WTC11 (cell line): ENCODE data around the gene SLC45A3. TPM values are rescaled to one million over a fixed set of nuclear protein-coding genes. Genes with fewer than 3 reads are reported as not detected.

Experiments
- ATAC-seq: fragments of 200-7000 bp; cut with Tn5 transposase; 2 replicates; pipeline ENCODE4 v1.10.0; 2021; ENCODE audit warnings: mild to moderate bottlenecking, moderate library complexity
- CTCF ChIA-PET: fragments of 300-600 bp; sonication (Branson Sonifier 250); formaldehyde crosslinking; loops from one replicate; lab custom pipeline; 2021; ENCODE audit warnings: antibody characterized with exemption; lab: Charles Lee
- POLR2A ChIA-PET: fragments of 350-600 bp; sonication (Branson Sonifier 250); formaldehyde crosslinking; loops from one replicate; lab custom pipeline; 2021; ENCODE audit warnings: antibody characterized with exemption; lab: Charles Lee
- DNase-seq: peaks from one replicate; pipeline ENCODE4 v3.0.0; 2021; ENCODE audit warnings: low spot score
- H3K27ac Mint-ChIP-seq: 2 replicates; pipeline ENCODE4 v1.8.0; 2021; ENCODE audit warnings: mixed read lengths
- H3K27me3 Mint-ChIP-seq: 2 replicates; pipeline ENCODE4 v1.8.0; 2021; ENCODE audit warnings: low read depth, mild to moderate bottlenecking, moderate library complexity, mixed read lengths
- H3K36me3 Mint-ChIP-seq: 2 replicates; pipeline ENCODE4 v1.8.0; 2021; ENCODE audit warnings: mixed read lengths
- H3K4me1 Mint-ChIP-seq: 2 replicates; pipeline ENCODE4 v1.8.0; 2022; ENCODE audit warnings: mixed read lengths
- H3K4me3 Mint-ChIP-seq: 2 replicates; pipeline ENCODE4 v1.8.0; 2021; ENCODE audit warnings: mild to moderate bottlenecking, moderate library complexity, mixed read lengths
- H3K9me3 Mint-ChIP-seq: 2 replicates; pipeline ENCODE4 v1.8.0; 2021; ENCODE audit warnings: mixed read lengths
- CBFB ChIP-seq: sonication (generic); formaldehyde crosslinking; IDR thresholded peaks from 2 replicates; pipeline ENCODE4 v1.8.1; 2022; ENCODE audit warnings: mild to moderate bottlenecking, low read depth, missing genetic modification reagents
- CREB1 ChIP-seq: sonication (generic); formaldehyde crosslinking; IDR thresholded peaks from 2 replicates; pipeline ENCODE4 v1.8.0; 2023; ENCODE audit warnings: mild to moderate bottlenecking, missing genetic modification reagents
- FOXP1 ChIP-seq: sonication (generic); formaldehyde crosslinking; IDR thresholded peaks from 2 replicates; pipeline ENCODE4 v1.8.0; 2022; ENCODE audit warnings: missing genetic modification reagents, mild to moderate bottlenecking, moderate library complexity, borderline replicate concordance
- GTF2I ChIP-seq: fragments of 250-450 bp; sonication (Bioruptor Pico); conservative IDR thresholded peaks from 2 replicates; pipeline ENCODE4 v1.4.0; 2021; ENCODE audit warnings: mild to moderate bottlenecking
- NFYB ChIP-seq: sonication (generic); formaldehyde crosslinking; conservative IDR thresholded peaks from 2 replicates; pipeline ENCODE4 v1.8.0; 2022; ENCODE audit warnings: low read depth, missing genetic modification reagents
- NR2C2 ChIP-seq: sonication (generic); formaldehyde crosslinking; IDR thresholded peaks from 2 replicates; pipeline ENCODE4 v1.8.0; 2022; ENCODE audit warnings: mild to moderate bottlenecking, missing genetic modification reagents
- OVOL2 ChIP-seq: fragments of 250-450 bp; sonication (Bioruptor Pico); IDR thresholded peaks from 2 replicates; pipeline ENCODE4 v1.9.0; 2021; ENCODE audit warnings: mild to moderate bottlenecking, borderline replicate concordance
- SOX15 ChIP-seq: fragments of 250-450 bp; sonication (Bioruptor Pico); IDR thresholded peaks from 2 replicates; pipeline ENCODE4 v1.9.0; 2021; ENCODE audit warnings: mild to moderate bottlenecking
- SP1 ChIP-seq: sonication (generic); formaldehyde crosslinking; conservative IDR thresholded peaks from 2 replicates; pipeline ENCODE4 v1.8.1; 2022; ENCODE audit warnings: missing genetic modification reagents
- ZNF121 ChIP-seq: sonication (generic); formaldehyde crosslinking; IDR thresholded peaks from 2 replicates; pipeline ENCODE4 v1.8.0; 2023; ENCODE audit warnings: missing genetic modification reagents
- ZNF396 ChIP-seq: fragments of 250-450 bp; sonication (Bioruptor Pico); IDR thresholded peaks from 2 replicates; pipeline ENCODE4 v1.8.0; 2021; ENCODE audit warnings: mild to moderate bottlenecking, moderate library complexity, borderline replicate concordance
- total RNA-seq: library from RNA; stranded (reverse); gene quantifications from 3 replicates; pipeline ENCODE4 v1.2.3, GENCODE V29; 2021
- TF ChIP-seq, protein P1 (sequence below): sonication (generic); formaldehyde crosslinking; IDR thresholded peaks from 2 replicates; pipeline ENCODE4 v1.8.1; 2022; ENCODE audit warnings: low read depth, missing genetic modification reagents, borderline replicate concordance
- TF ChIP-seq, protein P2 (sequence below): sonication (generic); formaldehyde crosslinking; IDR thresholded peaks from 2 replicates; pipeline ENCODE4 v1.8.1; 2023; ENCODE audit warnings: mild to moderate bottlenecking, missing genetic modification reagents
- TF ChIP-seq, protein P3 (sequence below): sonication (generic); formaldehyde crosslinking; IDR thresholded peaks from 2 replicates; pipeline ENCODE4 v1.8.0; 2023; ENCODE audit warnings: missing genetic modification reagents
- TF ChIP-seq, protein P4 (sequence below): sonication (generic); formaldehyde crosslinking; IDR thresholded peaks from 2 replicates; pipeline ENCODE4 v1.8.1; 2022; ENCODE audit warnings: mild to moderate bottlenecking, moderate library complexity, missing genetic modification reagents
- TF ChIP-seq, protein P5 (sequence below): fragments of 250-450 bp; sonication (Bioruptor Pico); IDR thresholded peaks from 2 replicates; pipeline ENCODE4 v1.9.0; 2021; ENCODE audit warnings: mild to moderate bottlenecking
- TF ChIP-seq, protein P6 (sequence below): sonication (generic); formaldehyde crosslinking; IDR thresholded peaks from 2 replicates; pipeline ENCODE4 v1.8.0; 2022; ENCODE audit warnings: mild to moderate bottlenecking, missing genetic modification reagents
- TF ChIP-seq, protein P7 (sequence below): fragments of 250-450 bp; sonication (Bioruptor Pico); IDR thresholded peaks from 2 replicates; pipeline ENCODE4 v1.9.0; 2021; ENCODE audit warnings: moderate library complexity, mild to moderate bottlenecking, inconsistent platforms, borderline replicate concordance

Gene SLC45A3
- total RNA-seq, 1 experiment from 2014 or later: 15.2 TPM

DNA sequence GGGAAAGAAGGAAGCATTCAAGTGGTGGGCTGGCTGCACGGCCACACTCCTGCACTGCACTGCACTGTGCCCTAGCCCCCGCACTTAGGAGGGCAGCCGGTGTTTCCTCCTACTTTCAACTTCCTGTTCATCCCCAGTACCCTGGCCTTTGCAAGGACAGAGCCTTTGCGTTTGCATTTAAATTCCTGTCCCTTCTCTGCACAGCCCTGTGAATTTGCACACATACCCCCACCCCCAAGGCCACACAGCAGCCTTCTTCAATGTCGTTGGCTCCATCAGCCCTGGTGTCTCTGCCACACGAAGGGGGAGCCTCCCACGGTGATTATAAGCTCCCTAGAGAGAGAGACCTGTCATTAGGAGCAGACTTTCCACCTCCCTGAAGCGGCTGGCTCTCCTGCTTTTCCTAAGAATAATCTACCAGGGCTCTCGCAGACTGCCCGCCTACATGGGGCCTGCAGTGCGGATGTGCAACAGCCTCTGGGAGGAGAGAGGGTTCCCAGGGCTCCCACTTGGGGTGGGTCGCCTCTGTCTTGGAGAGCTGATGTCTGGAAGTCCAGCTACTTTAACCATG, 13.2 kb upstream of the SLC45A3 start:
- ChIA-PET POLR2A (no interaction called here), CTCF (interaction anchor here (1.0 to 2.1 kb wide), 5 partner anchors 13 to 105 kb away, joined by 3 to 13 read pairs (median 9); partner anchors contain the start of gene SLC45A3)
- peaks cover 20% of the 10 kb centered on the region for H3K4me1 Mint-ChIP-seq
- H3K27ac Mint-ChIP-seq: peak overlapping the region; percentile 24; the same call in 1 of the 2 replicates
- no peaks in the 10 kb centered on the region for H3K27me3 Mint-ChIP-seq
- DNase-seq: no peak
- TF ChIP-seq SOX15: no peak
- TF ChIP-seq SP1 (CRISPR knock-in tag): no peak
- TF ChIP-seq, protein P1, sequence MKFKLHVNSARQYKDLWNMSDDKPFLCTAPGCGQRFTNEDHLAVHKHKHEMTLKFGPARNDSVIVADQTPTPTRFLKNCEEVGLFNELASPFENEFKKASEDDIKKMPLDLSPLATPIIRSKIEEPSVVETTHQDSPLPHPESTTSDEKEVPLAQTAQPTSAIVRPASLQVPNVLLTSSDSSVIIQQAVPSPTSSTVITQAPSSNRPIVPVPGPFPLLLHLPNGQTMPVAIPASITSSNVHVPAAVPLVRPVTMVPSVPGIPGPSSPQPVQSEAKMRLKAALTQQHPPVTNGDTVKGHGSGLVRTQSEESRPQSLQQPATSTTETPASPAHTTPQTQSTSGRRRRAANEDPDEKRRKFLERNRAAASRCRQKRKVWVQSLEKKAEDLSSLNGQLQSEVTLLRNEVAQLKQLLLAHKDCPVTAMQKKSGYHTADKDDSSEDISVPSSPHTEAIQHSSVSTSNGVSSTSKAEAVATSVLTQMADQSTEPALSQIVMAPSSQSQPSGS (CRISPR knock-in tag): no peak
- TF ChIP-seq, protein P2, sequence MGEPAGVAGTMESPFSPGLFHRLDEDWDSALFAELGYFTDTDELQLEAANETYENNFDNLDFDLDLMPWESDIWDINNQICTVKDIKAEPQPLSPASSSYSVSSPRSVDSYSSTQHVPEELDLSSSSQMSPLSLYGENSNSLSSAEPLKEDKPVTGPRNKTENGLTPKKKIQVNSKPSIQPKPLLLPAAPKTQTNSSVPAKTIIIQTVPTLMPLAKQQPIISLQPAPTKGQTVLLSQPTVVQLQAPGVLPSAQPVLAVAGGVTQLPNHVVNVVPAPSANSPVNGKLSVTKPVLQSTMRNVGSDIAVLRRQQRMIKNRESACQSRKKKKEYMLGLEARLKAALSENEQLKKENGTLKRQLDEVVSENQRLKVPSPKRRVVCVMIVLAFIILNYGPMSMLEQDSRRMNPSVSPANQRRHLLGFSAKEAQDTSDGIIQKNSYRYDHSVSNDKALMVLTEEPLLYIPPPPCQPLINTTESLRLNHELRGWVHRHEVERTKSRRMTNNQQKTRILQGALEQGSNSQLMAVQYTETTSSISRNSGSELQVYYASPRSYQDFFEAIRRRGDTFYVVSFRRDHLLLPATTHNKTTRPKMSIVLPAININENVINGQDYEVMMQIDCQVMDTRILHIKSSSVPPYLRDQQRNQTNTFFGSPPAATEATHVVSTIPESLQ (CRISPR knock-in tag): no peak
- no peak for TF ChIP-seq CREB1 (CRISPR knock-in tag)
- TF ChIP-seq, protein P3, sequence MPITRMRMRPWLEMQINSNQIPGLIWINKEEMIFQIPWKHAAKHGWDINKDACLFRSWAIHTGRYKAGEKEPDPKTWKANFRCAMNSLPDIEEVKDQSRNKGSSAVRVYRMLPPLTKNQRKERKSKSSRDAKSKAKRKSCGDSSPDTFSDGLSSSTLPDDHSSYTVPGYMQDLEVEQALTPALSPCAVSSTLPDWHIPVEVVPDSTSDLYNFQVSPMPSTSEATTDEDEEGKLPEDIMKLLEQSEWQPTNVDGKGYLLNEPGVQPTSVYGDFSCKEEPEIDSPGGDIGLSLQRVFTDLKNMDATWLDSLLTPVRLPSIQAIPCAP (CRISPR knock-in tag): no peak
- TF ChIP-seq, protein P4, sequence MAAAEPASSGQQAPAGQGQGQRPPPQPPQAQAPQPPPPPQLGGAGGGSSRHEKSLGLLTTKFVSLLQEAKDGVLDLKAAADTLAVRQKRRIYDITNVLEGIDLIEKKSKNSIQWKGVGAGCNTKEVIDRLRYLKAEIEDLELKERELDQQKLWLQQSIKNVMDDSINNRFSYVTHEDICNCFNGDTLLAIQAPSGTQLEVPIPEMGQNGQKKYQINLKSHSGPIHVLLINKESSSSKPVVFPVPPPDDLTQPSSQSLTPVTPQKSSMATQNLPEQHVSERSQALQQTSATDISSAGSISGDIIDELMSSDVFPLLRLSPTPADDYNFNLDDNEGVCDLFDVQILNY: no peak
- TF ChIP-seq CBFB (CRISPR knock-in tag): no peak
- TF ChIP-seq NR2C2 (CRISPR knock-in tag): no peak
- no peak for TF ChIP-seq ZNF396 (CRISPR knock-in tag)
- TF ChIP-seq GTF2I (CRISPR knock-in tag): no peak
- TF ChIP-seq, protein P5, sequence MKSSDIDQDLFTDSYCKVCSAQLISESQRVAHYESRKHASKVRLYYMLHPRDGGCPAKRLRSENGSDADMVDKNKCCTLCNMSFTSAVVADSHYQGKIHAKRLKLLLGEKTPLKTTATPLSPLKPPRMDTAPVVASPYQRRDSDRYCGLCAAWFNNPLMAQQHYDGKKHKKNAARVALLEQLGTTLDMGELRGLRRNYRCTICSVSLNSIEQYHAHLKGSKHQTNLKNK (CRISPR knock-in tag): no peak
- no peak for TF ChIP-seq ZNF121
- no peak for TF ChIP-seq OVOL2 (CRISPR knock-in tag)
- no peak for TF ChIP-seq FOXP1 (CRISPR knock-in tag)
- TF ChIP-seq NFYB: no peak
- TF ChIP-seq, protein P6, sequence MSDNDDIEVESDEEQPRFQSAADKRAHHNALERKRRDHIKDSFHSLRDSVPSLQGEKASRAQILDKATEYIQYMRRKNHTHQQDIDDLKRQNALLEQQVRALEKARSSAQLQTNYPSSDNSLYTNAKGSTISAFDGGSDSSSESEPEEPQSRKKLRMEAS (CRISPR knock-in tag): no peak
- H3K36me3 Mint-ChIP-seq: no peaks in the 10 kb centered on the region
- H3K4me3 Mint-ChIP-seq: no peak overlapping the region
- peak; percentile 53 for ATAC-seq
- no peaks in the 10 kb centered on the region for H3K9me3 Mint-ChIP-seq

DNA sequence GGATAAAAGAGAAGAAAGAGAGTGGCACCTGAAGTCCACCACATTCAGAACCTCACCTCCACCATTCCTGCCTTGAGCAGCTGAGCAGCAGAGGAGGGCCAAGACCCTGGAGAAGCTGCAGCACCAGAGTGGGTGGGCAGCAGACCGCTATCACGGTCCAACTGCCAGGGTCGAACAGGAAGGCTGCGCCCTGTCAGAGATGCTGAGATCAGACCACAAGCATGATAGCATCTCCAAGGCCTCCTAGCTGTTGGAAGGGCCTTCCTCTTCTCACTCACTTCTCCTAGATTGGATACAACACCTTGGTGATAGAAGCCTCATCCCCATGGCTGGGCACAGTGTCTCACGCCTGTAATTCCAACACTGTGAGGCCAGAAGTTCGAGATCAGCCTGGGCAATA, 12.1 kb upstream of the SLC45A3 start:
- TF ChIP-seq, protein P7, sequence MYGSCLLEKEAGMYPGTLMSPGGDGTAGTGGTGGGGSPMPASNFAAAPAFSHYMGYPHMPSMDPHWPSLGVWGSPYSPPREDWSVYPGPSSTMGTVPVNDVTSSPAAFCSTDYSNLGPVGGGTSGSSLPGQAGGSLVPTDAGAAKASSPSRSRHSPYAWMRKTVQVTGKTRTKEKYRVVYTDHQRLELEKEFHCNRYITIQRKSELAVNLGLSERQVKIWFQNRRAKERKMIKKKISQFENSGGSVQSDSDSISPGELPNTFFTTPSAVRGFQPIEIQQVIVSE (CRISPR knock-in tag): no peak
- Mint-ChIP-seq H3K4me3 (no peak overlapping the region), H3K4me1 (peaks cover 27% of the 10 kb centered on the region)

More for the DNA sequence above, 12.1 kb upstream of the SLC45A3 start:
- no peaks in the 10 kb centered on the region for H3K9me3 Mint-ChIP-seq
- POLR2A ChIA-PET: no interaction called here
- DNase-seq: no peak
- no peak overlapping the region for H3K27ac Mint-ChIP-seq
- no peak for ATAC-seq
- H3K27me3 Mint-ChIP-seq: no peaks in the 10 kb centered on the region
- CTCF ChIA-PET: interaction anchor here (1.1 kb wide), 1 partner anchor 34 kb away, joined by 7 read pairs; no protein-coding TSS in a partner anchor
- no peaks in the 10 kb centered on the region for H3K36me3 Mint-ChIP-seq
